Activated naive CD4-positive, alpha-beta T cell treated with anti-CD3 and anti-CD28 coated beads, Interleukin-2, amount 10 ng/mL, durations not matched to agents 7 days and 5 days (primary cell): ENCODE results near the gene LIFR.

Source experiments
- CTCF ChIA-PET: fragments of 350-600 bp; sonication (Branson Sonifier 250); formaldehyde crosslinking; loops from one replicate; lab custom pipeline; 2021; ENCODE audit warnings: antibody characterized with exemption; lab: Charles Lee
- DNase-seq: peaks from one replicate; pipeline ENCODE4 v3.0.0-alpha.2; 2020
- H3K27ac Mint-ChIP-seq: one replicate; pipeline ENCODE4 v1.8.0; 2021; ENCODE audit warnings: mild to moderate bottlenecking, moderate library complexity, mixed read lengths
- H3K27me3 Mint-ChIP-seq: one replicate; pipeline ENCODE4 v1.8.0; 2021; ENCODE audit warnings: mild to moderate bottlenecking, mixed read lengths
- H3K36me3 Mint-ChIP-seq: one replicate; pipeline ENCODE4 v1.8.0; 2021; ENCODE audit warnings: mixed read lengths
- H3K4me1 Mint-ChIP-seq: one replicate; pipeline ENCODE4 v1.8.0; 2021; ENCODE audit warnings: mixed read lengths
- H3K4me3 Mint-ChIP-seq: one replicate; pipeline ENCODE4 v1.8.0; 2021; ENCODE audit warnings: mild to moderate bottlenecking, moderate library complexity, mixed read lengths
- H3K9me3 Mint-ChIP-seq: one replicate; pipeline ENCODE4 v1.8.0; 2021; ENCODE audit warnings: mixed read lengths

Gene LIFR

GRCh38 chr5:38431242-38431853, 125.1 kb downstream of the LIFR start:
- Mint-ChIP-seq H3K4me3 (no peak overlapping the region), H3K27ac (no peak overlapping the region), H3K27me3 (peaks cover 41% of the 10 kb centered on the region), H3K4me1 (peaks cover 20% of the 10 kb centered on the region), H3K36me3 (no peaks in the 10 kb centered on the region), H3K9me3 (no peaks in the 10 kb centered on the region)
- DNase-seq, result no peak
- CTCF ChIA-PET, result interaction anchor here (1.4 to 2.3 kb wide), 2 partner anchors 10 kb away, joined by 7 to 10 read pairs (median 9); no protein-coding TSS in a partner anchor

- no peaks in the 10 kb centered on the region for H3K9me3 Mint-ChIP-seq
- no peak for DNase-seq
- CTCF ChIA-PET, result interaction anchor here (1.1 kb wide), 1 partner anchor 9 kb away, joined by 3 read pairs; no protein-coding TSS in a partner anchor
- H3K4me1 Mint-ChIP-seq, result peaks cover 20% of the 10 kb centered on the region
- no peak overlapping the region for H3K4me3 Mint-ChIP-seq
- no peak overlapping the region for H3K27ac Mint-ChIP-seq
- H3K27me3 Mint-ChIP-seq, result peaks cover 39% of the 10 kb centered on the region
- H3K36me3 Mint-ChIP-seq, result no peaks in the 10 kb centered on the region
Measured at GRCh38 chr5:38426986-38427950, 129.2 kb downstream of the LIFR start.

- Mint-ChIP-seq H3K4me3 (no peak overlapping the region), H3K36me3 (no peaks in the 10 kb centered on the region), H3K4me1 (peaks cover 20% of the 10 kb centered on the region), H3K9me3 (no peaks in the 10 kb centered on the region), H3K27ac (no peak overlapping the region), H3K27me3 (peaks cover 43% of the 10 kb centered on the region)
- CTCF ChIA-PET, result interaction anchor here (1.1 kb wide), 1 partner anchor 10 kb away, joined by 3 read pairs; no protein-coding TSS in a partner anchor
- DNase-seq, result no peak
Measured at GRCh38 chr5:38426490-38426889, 130.0 kb downstream of the LIFR start.
